Mesodermal cell (in vitro differentiated cells): ENCODE data around the gene NARF.
"Not testable (repeated sequence)": the region's sequence is repeated elsewhere in the genome, so short reads cannot be mapped to it uniquely, and the experiment has no call there.

Experiments used
- H3K27ac ChIP-seq: 2 replicates; pipeline ENCODE4 v1.7.0; 2013; ENCODE audit warnings: mild to moderate bottlenecking, low read depth, low read length, moderate library complexity; ENCODE audit not compliant: severe bottlenecking
- H3K36me3 ChIP-seq: 2 replicates; pipeline ENCODE4 v1.7.1; 2013; ENCODE audit warnings: mild to moderate bottlenecking, low read length, moderate library complexity; ENCODE audit not compliant: control insufficient read depth, insufficient read depth
- H3K4me1 ChIP-seq: one replicate; pipeline ENCODE4 v1.7.1; 2013; ENCODE audit warnings: mild to moderate bottlenecking, low read length; ENCODE audit not compliant: insufficient read depth, control insufficient read depth, poor library complexity, severe bottlenecking
- H3K4me3 ChIP-seq: 2 replicates; pipeline ENCODE4 v1.7.0; 2013; ENCODE audit warnings: low read length, control low read depth, mild to moderate bottlenecking; ENCODE audit not compliant: insufficient read depth, poor library complexity, severe bottlenecking; ENCODE audit errors: extremely low read depth
- H3K9me3 ChIP-seq: 2 replicates; pipeline ENCODE4 v1.7.1; 2013; ENCODE audit warnings: mild to moderate bottlenecking, low read length, moderate library complexity; ENCODE audit not compliant: control insufficient read depth
- WGBS, 2 experiments: methylation state at CpG; one replicate each; pipeline ENCODE4 v1.1.5; 2013; ENCODE audit warnings: missing lambda C conversion rate in 2 of 2; ENCODE audit not compliant: insufficient coverage in 2 of 2; 5-methylcytosine and 5-hydroxymethylcytosine counted together

Gene NARF

DNA sequence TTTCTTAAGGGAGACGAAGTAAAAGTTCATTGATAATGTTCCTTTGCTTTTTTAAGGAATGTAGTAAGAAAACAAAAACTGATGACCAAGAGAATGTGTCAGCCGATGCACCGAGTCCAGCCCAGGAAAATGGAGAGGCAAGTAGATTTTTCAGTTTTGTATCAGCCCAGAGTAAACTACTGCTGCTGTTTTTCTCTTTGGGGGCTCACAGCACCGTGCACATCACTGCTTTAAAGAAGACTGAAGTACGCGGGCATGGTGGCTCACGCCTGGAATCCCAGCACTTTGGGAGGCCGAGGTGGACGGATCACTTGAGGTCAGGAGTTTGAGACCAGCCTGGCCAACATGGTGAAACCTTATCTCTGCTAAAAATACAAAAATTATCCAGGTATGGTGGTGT is 1.4 kb downstream of the NARF start:
- Histone ChIP-seq H3K4me3 (peak overlapping the region; percentile 89), H3K36me3 (peaks cover 51% of the 10 kb centered on the region)
- H3K9me3 ChIP-seq, H3K4me1 ChIP-seq, H3K27ac ChIP-seq: not testable (repeated sequence)
- WGBS, 2 experiments, result 88 to 96% methylated on average over 9 of the region's 9 CpGs

DNA sequence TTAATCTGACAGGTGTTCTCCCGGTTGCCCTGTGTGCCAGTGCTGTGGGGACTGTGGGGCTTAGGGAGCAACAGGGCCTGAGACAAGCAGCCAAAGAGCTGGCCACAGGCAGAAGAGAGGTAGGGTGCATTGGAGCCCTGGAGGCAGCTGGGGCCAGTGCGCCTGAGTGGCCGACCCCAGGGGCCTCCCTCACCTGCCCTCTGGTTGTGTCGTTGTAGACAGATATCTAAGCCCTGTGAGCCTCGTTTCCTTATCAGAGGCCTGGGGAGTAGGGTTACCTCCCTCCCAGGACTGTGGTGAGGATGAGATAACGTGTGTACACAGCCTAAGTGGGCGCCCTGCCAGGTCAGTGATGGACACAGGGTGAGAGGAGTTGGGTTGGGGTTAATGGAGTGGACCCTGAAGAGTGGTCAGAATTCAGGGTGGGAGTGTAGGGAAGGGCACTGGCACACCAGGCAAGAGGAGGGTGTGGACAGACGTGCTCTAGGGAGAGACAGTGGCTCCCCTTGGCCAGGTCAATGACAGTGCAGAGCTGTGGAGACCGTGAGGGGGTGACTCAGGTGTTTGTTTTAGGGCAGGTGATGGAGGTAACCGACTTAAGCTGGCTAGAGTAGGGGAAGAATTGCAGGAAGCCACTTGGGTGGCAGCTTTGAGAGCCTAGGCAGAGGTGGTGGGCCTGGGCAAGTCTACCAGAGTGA is 3.4 kb downstream of the NARF start:
- H3K4me3 ChIP-seq, result no peak overlapping the region
- no peaks in the 10 kb centered on the region for H3K9me3 ChIP-seq
- peaks cover 6% of the 10 kb centered on the region for H3K4me1 ChIP-seq
- 89 to 94% methylated on average over 6 to 10 of the region's 10 CpGs for WGBS, 2 experiments
- peaks cover 71% of the 10 kb centered on the region for H3K36me3 ChIP-seq
- no peak overlapping the region for H3K27ac ChIP-seq

DNA sequence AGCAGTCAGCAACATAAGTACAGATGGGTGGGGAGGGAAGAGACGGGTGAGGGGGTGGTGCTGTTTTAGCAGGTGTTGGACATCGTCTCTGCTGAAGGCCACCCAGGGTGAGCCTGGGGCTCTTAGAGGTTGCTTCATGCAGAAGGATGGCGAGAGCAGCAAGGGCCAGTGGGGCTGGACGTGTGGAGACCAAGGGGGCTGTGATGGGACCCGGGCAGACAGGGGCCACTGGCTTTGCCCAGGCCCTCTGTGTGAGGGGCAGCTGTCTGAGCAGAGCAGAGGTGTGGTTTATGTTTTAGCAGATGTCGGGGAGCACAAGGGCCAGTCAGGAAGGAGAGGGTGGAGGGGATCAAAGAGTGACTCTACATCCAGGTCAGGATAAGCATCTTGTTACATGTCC is 4.8 kb downstream of the NARF start:
- H3K36me3 ChIP-seq, result peaks cover 85% of the 10 kb centered on the region
- 96 to 98% methylated on average over 6 of the region's 6 CpGs for WGBS, 2 experiments

DNA sequence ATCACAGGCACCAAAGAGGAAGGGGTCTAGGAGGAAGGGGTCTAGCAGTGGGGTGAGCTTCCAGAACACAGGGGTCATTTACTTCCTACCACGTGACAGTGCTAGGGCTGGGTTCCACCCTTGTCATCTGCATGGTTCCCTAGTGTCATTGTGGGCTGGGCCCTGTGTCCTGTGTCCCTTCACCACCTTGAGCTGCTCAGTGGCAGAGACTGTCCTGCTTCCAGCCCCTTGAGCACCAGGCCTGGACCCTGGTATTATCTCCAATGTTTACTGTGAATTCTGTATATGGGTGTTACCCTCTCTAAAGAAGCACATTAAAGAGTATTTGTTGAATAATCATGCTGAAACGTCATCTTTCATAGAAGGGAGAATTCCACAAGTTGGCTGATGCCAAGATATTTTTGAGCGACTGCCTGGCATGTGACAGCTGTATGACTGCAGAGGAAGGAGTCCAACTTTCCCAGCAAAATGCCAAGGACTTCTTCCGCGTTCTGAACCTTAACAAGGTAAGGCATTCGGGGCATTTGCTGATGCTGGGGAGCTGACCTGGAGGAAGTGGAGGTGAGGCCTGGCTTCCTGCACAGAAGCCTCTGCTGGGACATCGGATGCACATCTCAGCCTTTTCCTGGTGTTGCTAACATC is 5.5 kb downstream of the NARF start:
- 89 to 90% methylated on average over 7 of the region's 7 CpGs for WGBS, 2 experiments

More for the DNA sequence above, 4.8 kb downstream of the NARF start:
- Histone ChIP-seq H3K27ac (no peak overlapping the region), H3K9me3 (no peaks in the 10 kb centered on the region), H3K4me1 (no peaks in the 10 kb centered on the region), H3K4me3 (no peak overlapping the region)

DNA sequence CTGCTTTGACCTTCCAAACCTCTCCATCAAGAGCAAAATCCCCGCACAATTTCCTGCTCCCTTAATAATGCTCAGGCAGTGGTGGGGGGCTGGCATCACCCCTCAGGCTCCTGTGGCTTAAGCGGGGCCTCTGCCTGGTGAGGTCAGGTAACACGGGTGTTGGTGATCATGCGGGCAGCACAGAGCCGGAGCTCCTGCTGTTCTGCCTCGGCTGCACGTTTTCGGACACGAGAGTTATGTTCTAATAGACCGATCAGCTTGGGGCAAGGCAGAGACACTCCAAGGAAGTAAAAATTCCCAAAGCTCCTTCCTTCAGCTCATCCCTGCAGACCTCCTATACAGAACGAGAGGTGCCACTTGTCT is 6.0 kb downstream of the NARF start:
- WGBS, 2 experiments, result 95 to 99% methylated on average over 8 to 9 of the region's 11 CpGs
- Histone ChIP-seq H3K4me3 (no peak overlapping the region), H3K36me3 (peaks cover 97% of the 10 kb centered on the region)

More for the DNA sequence above, 5.5 kb downstream of the NARF start:
- Histone ChIP-seq H3K27ac (no peak overlapping the region), H3K4me1 (no peaks in the 10 kb centered on the region), H3K4me3 (no peak overlapping the region), H3K36me3 (peaks cover 92% of the 10 kb centered on the region), H3K9me3 (no peaks in the 10 kb centered on the region)

DNA sequence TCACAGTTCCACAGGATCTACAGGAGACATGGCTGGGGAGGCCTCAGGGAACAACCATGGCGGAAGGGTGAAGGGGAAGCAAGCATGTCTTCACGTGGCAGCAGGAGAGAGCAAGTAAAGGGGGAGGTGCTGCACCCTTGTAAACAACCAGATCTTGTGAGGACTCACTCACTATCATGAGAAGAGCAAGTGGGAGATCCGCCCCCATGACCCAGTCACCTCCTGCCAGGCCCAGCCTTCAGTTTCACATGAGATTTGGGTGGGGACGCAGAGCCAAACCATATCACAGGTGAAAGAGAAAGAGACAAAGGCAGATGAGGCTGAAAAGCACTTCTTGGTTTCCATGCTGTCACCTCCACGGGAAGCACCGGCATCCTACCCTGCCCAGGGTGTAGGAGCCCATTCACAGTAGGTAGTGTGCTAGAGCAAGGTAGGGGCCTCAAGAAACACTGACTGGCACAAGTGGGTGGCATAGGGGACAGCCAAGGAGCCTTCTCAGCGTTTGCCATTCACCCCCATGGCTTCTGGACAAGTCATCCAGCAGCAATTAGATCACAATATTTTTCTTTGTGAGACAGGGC is 6.6 kb downstream of the NARF start:
- Histone ChIP-seq H3K36me3 (peaks cover 100% of the 10 kb centered on the region), H3K4me1 (no peaks in the 10 kb centered on the region), H3K27ac (no peak overlapping the region), H3K9me3 (no peaks in the 10 kb centered on the region), H3K4me3 (no peak overlapping the region)
- 79 to 85% methylated on average over 6 to 7 of the region's 7 CpGs for WGBS, 2 experiments

More for the DNA sequence above, 6.0 kb downstream of the NARF start:
- Histone ChIP-seq H3K9me3 (no peaks in the 10 kb centered on the region), H3K27ac (no peak overlapping the region), H3K4me1 (no peaks in the 10 kb centered on the region)

DNA sequence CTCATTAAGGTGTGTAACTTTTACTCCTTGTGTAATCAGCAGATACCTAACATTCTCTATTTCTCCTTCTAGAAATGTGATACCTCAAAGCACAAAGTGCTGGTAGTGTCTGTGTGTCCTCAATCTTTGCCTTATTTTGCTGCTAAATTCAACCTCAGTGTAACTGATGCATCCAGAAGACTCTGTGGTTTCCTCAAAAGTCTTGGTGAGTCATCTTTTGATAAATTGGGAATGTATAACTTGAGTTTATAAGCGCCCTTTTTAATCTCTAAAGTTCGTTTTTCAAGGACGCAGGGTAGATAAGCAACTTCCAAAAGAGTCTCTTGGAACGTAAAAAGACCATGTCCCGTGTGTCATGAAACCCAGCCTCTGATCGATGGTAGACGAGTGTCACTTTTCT is 10.2 kb downstream of the NARF start:
- no peaks in the 10 kb centered on the region for H3K4me1 ChIP-seq
- 94 to 98% methylated on average over 7 of the region's 7 CpGs for WGBS, 2 experiments
- peaks cover 83% of the 10 kb centered on the region for H3K36me3 ChIP-seq
- H3K27ac ChIP-seq, result no peak overlapping the region
- no peak overlapping the region for H3K4me3 ChIP-seq
- no peaks in the 10 kb centered on the region for H3K9me3 ChIP-seq

DNA sequence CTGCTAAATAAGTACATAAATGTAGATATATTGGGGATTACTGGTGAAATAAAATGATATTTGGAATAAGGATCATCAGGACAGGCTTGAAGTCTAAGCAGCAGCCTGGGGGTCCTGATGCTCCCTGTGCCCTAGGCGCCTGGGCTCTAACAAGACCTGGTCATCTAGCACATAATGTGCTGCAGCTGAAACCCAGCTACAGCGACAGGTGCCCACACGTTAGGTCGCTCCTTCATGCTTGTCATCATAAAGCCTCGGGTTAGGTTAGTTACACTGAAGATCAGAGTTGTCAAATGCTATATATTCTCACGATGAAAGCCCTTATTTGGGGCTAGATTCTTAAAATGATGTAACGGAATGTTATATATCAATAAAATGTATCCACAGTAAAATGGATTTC is 11.5 kb downstream of the NARF start:
- H3K9me3 ChIP-seq, result no peaks in the 10 kb centered on the region
- no peak overlapping the region for H3K4me3 ChIP-seq
- H3K36me3 ChIP-seq, result peaks cover 83% of the 10 kb centered on the region
- WGBS, 2 experiments, result 98 to 100% methylated on average over 5 of the region's 7 CpGs
- H3K27ac ChIP-seq, result no peak overlapping the region
- no peaks in the 10 kb centered on the region for H3K4me1 ChIP-seq

DNA sequence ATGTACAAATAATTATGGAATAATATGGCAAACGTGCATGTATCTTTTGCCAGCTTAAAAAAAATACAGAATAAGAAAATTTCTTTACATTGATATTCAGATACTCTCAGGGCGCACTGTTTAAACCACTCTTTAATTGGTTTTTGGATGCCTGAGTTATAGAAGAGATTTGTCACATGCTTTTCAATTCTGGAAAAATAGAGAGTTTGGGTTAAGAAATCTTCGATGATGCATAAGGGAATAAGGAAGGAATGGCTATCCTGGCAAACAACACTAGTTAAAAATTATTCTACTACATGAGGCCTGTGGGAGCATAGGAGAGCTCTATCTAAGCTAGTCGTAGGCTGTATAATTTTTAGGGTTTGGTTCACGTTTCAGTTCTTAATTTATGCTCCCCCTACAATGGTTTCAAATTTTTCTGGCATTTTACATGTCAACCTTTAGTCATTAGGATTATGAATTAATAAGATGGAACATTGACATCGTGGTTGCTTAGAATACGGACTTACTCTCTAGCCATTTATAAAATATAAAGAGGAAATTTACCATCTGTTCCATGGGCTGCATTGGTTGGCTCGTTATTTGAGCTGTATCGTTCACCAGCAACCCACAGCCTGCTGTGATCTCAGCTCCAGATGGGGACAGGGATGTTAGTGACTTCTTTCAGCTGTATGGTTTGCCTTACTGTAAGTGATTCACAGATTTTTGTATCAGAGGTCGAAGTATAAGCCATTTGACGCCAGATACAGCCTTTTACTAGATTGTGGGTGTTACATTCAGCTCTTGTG is 15.9 kb downstream of the NARF start:
- Histone ChIP-seq H3K4me3 (no peak overlapping the region), H3K36me3 (peaks cover 79% of the 10 kb centered on the region)
- WGBS, 2 experiments, result 93 to 100% methylated on average over 2 to 4 of the region's 11 CpGs

DNA sequence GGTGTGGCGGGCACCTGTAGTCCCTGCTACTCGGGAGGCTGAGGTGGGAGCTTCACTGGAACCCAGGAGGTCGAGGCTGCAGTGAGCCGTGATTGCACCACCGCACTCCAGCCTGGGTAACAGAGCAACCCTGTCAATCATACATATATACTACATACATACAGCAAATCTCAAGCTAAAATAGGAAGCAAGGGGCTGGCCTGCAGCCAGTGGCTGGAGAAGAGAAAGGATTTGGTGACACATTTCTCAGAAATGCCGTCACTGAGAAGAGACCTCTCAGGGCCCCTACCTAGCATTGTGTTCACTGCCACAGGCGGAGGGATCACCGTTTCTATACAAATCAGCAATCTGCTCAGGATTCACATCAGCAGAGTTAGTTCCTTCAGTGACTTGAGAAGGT is 16.9 kb downstream of the NARF start:
- no peak overlapping the region for H3K4me3 ChIP-seq
- H3K4me1 ChIP-seq, result no peaks in the 10 kb centered on the region
- H3K9me3 ChIP-seq, result no peaks in the 10 kb centered on the region
- WGBS, 2 experiments, result 90 to 100% methylated on average over 5 of the region's 8 CpGs
- H3K27ac ChIP-seq, result no peak overlapping the region
- peaks cover 79% of the 10 kb centered on the region for H3K36me3 ChIP-seq

More for the DNA sequence above, 15.9 kb downstream of the NARF start:
- no peaks in the 10 kb centered on the region for H3K9me3 ChIP-seq
- no peak overlapping the region for H3K27ac ChIP-seq
- H3K4me1 ChIP-seq, result no peaks in the 10 kb centered on the region
